ENCODE measurements around the gene PYGM. TPM values are rescaled to one million over a fixed set of nuclear protein-coding genes. Genes with fewer than 3 reads are reported as not detected.

The PYGM gene
- total RNA-seq, 4 donors from 2014 or later, result 881 to 2,858 (median 1,836) TPM

DNA sequence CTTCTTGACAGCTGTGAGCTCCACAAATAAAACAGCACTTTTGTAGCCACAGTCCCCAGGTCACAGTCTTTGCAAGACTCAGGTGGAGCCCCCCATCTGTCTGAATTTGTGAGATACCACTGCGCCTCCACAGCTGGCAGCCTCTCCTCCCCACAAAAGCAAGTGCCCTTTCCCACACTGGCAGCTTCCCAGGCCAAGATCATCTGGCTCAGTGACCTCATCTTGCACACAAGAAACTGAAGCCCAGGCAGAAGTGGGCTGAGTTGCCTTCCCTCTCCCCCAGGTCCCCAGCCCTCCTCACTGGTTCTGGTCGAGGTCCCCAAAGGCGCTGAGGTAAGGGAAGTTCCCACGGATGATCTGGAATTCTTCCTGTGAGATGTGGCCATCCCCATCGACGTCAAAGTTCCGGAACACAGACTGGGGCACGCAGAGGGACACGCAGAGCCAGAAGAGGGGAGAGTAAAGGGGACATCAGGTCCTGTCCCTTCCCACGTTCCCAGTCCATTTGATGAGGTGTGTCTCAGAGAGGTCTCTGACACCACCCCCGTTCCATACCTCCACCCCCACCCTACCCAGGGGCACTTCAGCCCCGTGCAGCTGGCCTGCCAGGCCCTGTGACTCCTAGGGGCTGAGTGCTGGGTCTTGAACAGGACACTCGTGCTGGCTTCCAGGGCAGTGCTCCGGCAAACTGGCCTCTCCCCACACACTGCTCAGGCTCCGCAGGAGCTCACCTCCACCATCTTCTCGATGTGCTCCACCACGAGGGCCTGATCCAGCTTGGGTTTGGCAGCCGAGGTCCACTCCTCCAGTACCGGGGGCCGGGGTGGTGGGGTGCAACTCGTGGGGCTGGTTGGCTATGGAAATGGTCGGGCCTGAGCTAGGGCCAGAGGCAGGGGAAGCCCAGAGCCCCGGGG is 24.7 kb downstream of the PYGM start:
- Histone ChIP-seq H3K27me3 (no peaks in the 10 kb centered on the region), H3K36me3 (no peaks in the 10 kb centered on the region), H3K4me1 (no peaks in the 10 kb centered on the region), H3K27ac (no peak overlapping the region), H3K4me3 (no peak overlapping the region), H3K9me3 (no peaks in the 10 kb centered on the region)
- TF ChIP-seq, protein P1, sequence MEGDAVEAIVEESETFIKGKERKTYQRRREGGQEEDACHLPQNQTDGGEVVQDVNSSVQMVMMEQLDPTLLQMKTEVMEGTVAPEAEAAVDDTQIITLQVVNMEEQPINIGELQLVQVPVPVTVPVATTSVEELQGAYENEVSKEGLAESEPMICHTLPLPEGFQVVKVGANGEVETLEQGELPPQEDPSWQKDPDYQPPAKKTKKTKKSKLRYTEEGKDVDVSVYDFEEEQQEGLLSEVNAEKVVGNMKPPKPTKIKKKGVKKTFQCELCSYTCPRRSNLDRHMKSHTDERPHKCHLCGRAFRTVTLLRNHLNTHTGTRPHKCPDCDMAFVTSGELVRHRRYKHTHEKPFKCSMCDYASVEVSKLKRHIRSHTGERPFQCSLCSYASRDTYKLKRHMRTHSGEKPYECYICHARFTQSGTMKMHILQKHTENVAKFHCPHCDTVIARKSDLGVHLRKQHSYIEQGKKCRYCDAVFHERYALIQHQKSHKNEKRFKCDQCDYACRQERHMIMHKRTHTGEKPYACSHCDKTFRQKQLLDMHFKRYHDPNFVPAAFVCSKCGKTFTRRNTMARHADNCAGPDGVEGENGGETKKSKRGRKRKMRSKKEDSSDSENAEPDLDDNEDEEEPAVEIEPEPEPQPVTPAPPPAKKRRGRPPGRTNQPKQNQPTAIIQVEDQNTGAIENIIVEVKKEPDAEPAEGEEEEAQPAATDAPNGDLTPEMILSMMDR (IDR thresholded peaks at IDR 0.05 in 4 of 5, conservative IDR thresholded peaks at IDR 0.05 in 1 of 5), result no peak
- no peak for TF ChIP-seq POLR2A (IDR thresholded peaks at IDR 0.05)
- intact Hi-C loops (cut with DNase I; ENCODE audit: low total_unique reads) (no loop called here), in situ Hi-C loops (cut with MboI; ENCODE audit: low sequenced_read_pairs in 4 of 4) (no loop called here)
- ATAC-seq (no peak), DNase-seq (no peak)

DNA sequence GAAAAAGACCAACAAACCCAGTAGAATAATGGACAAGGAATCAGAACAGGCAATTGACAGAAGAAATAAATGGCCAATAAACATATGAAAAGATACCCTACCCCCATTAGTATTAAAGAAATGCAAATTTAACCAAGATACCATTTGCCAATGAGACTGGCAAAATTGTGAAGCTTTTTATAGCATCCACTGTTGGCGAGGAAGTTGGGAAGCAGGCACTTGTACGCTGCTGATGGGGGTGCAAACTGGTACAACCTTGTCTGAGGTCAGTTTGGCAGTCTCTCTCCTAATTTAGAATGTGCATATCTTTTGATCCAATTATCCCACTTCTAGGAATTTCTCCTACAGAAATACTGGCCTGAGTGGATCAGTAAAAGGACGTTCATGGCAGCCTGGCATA is 28.2 kb downstream of the PYGM start:
- ATAC-seq (no peak), DNase-seq (no peak)
- no peaks in the 10 kb centered on the region for H3K36me3 ChIP-seq
- H3K4me3 ChIP-seq, result no peak overlapping the region
- no peak for TF ChIP-seq POLR2A (IDR thresholded peaks at IDR 0.05)
- TF ChIP-seq, protein P1 (IDR thresholded peaks at IDR 0.05 in 4 of 5, conservative IDR thresholded peaks at IDR 0.05 in 1 of 5), result no peak
- intact Hi-C loops (cut with DNase I; ENCODE audit: low total_unique reads) (no loop called here), in situ Hi-C loops (cut with MboI; ENCODE audit: low sequenced_read_pairs in 4 of 4) (no loop called here)
- no peaks in the 10 kb centered on the region for H3K9me3 ChIP-seq
- no peaks in the 10 kb centered on the region for H3K4me1 ChIP-seq
- no peak overlapping the region for H3K27ac ChIP-seq
- H3K27me3 ChIP-seq, result no peaks in the 10 kb centered on the region

DNA sequence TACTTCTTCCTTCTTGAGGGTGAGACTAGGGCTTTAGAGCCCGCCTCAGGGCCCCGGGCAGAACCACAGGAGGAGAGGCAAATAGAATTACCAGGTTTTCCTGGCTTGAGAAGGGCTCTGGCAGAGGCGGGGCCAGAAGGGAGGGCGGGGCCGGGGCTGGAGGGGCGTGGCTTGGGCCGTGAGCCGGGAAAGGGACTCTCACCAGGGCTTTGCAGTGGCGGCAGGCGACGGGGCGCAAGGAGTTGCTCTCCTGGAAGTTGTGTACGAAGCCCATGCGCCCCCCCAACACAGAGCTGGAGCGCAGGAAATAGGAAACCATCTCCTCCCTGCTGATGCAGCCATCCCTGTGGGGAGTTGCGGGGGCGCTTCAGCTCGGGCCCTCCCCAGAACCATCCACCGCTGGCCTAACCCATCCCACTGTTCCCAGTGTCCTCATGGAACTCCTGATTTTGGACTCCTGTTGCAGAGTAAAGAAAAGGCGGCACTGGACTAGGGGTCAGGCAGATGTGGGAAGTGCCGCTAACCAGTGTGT is 29.9 kb downstream of the PYGM start:
- no peaks in the 10 kb centered on the region for H3K4me1 ChIP-seq
- no peaks in the 10 kb centered on the region for H3K27me3 ChIP-seq
- no peaks in the 10 kb centered on the region for H3K36me3 ChIP-seq
- DNase-seq (no peak), ATAC-seq (no peak)
- no peak overlapping the region for H3K27ac ChIP-seq
- intact Hi-C loops (cut with DNase I; ENCODE audit: low total_unique reads) (no loop called here), in situ Hi-C loops (cut with MboI; ENCODE audit: low sequenced_read_pairs in 4 of 4) (no loop called here)
- H3K4me3 ChIP-seq, result no peak overlapping the region
- no peak for TF ChIP-seq POLR2A (IDR thresholded peaks at IDR 0.05)
- TF ChIP-seq, protein P1 (IDR thresholded peaks at IDR 0.05 in 4 of 5, conservative IDR thresholded peaks at IDR 0.05 in 1 of 5), result no peak
- H3K9me3 ChIP-seq, result no peaks in the 10 kb centered on the region

DNA sequence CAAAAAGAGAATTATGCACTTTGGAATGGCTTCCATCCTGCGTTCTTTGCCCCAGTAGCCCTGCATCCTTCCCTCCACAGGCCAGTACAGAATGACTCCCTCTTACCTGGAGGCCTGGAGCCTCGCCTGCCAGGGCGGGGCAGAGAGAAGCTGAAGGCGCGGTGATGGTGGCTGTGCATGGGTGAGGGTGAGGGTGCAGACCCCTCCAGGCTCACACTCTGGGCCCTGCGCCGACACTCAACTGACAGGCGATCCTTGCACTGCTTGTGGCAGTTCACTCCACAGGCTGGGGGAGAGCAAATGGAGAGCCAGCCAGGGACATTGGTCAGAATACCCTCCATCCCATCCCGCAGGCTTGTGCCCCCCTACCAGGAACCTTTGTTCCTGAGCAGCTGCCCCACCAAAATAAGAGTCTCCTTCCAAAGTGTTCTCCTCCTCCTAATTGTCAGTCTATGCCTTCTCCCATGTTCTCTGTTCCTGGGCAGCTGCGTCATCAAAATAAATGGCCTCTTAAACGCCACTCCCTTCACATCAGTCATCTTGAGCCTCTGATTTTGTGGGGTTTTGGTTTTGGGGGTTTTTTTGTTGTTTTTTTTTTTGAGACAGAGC is 30.9 kb downstream of the PYGM start:
- no peaks in the 10 kb centered on the region for H3K4me1 ChIP-seq
- no peak for ATAC-seq
- intact Hi-C loops (cut with DNase I; ENCODE audit: low total_unique reads), result no loop called here
- H3K4me3 ChIP-seq, result no peak overlapping the region
- no peak overlapping the region for H3K27ac ChIP-seq
- in situ Hi-C loops (cut with MboI; ENCODE audit: low sequenced_read_pairs in 4 of 4), result no loop called here
- no peaks in the 10 kb centered on the region for H3K9me3 ChIP-seq
- DNase-seq, result no peak
- no peaks in the 10 kb centered on the region for H3K27me3 ChIP-seq
- no peaks in the 10 kb centered on the region for H3K36me3 ChIP-seq
- TF ChIP-seq, protein P1 (IDR thresholded peaks at IDR 0.05 in 4 of 5, conservative IDR thresholded peaks at IDR 0.05 in 1 of 5), result no peak
- TF ChIP-seq POLR2A (IDR thresholded peaks at IDR 0.05), result no peak

Measured in gastrocnemius medialis (tissue), 4 donors.